Putamen (tissue), 1 donor: Measurements from ENCODE around the gene PI4K2B.
"Not testable (repeated sequence)": the region's sequence is repeated elsewhere in the genome, so short reads cannot be mapped to it uniquely, and the experiment has no call there.

Experiments used
- DNase-seq: peaks from one replicate; pipeline ENCODE4 v3.0.0-alpha.2; 2016; ENCODE audit warnings: low spot score

Gene PI4K2B

GRCh38 chr4:25242195-25242594, 8.4 kb downstream of the PI4K2B start:
- not testable (repeated sequence) for DNase-seq

- DNase-seq: no peak
Observed at GRCh38 chr4:25245181-25245580, 11.3 kb downstream of the PI4K2B start.

- DNase-seq: no peak
Observed at GRCh38 chr4:25246680-25247611, 13.1 kb downstream of the PI4K2B start.

- DNase-seq: not testable (repeated sequence)
Observed at GRCh38 chr4:25248875-25249274, 15.0 kb downstream of the PI4K2B start.

GRCh38 chr4:25249494-25249893, 15.7 kb downstream of the PI4K2B start:
- not testable (repeated sequence) for DNase-seq

- no peak for DNase-seq
Observed at GRCh38 chr4:25252230-25253070, 18.6 kb downstream of the PI4K2B start.

GRCh38 chr4:25253071-25253445, 19.2 kb downstream of the PI4K2B start:
- DNase-seq: no peak

- DNase-seq: not testable (repeated sequence)
Observed at GRCh38 chr4:25253786-25254185, 20.0 kb downstream of the PI4K2B start.

- no peak for DNase-seq
Observed at GRCh38 chr4:25258980-25259578, 25.2 kb downstream of the PI4K2B start.

GRCh38 chr4:25271866-25272265, 38.0 kb downstream of the PI4K2B start:
- no peak for DNase-seq

GRCh38 chr4:25280210-25280609, 46.4 kb downstream of the PI4K2B start:
- DNase-seq: no peak

GRCh38 chr4:25283948-25284347, 50.1 kb downstream of the PI4K2B start:
- DNase-seq: no peak

- DNase-seq: no peak
Observed at GRCh38 chr4:25284466-25284865, 50.6 kb downstream of the PI4K2B start.

GRCh38 chr4:25290490-25291067, 56.7 kb downstream of the PI4K2B start:
- no peak for DNase-seq

GRCh38 chr4:25291158-25291733, 57.4 kb downstream of the PI4K2B start:
- DNase-seq: no peak

- DNase-seq: no peak
Observed at GRCh38 chr4:25297528-25298242, 63.9 kb downstream of the PI4K2B start.

GRCh38 chr4:25299476-25300203, 65.8 kb downstream of the PI4K2B start:
- DNase-seq: no peak

- no peak for DNase-seq
Observed at GRCh38 chr4:25301471-25301870, 67.6 kb downstream of the PI4K2B start.

- DNase-seq: no peak
Observed at GRCh38 chr4:25302626-25303025, 68.8 kb downstream of the PI4K2B start.

- no peak for DNase-seq
Observed at GRCh38 chr4:25303578-25303977, 69.7 kb downstream of the PI4K2B start.
